Testis (tissue), 2 donors: Measurements from ENCODE around the gene CERS4.

ENCODE experiments used
- CTCF ChIP-seq, 3 experiments: fragments of 450-650 bp in 2 of 3; fragments of 200-600 bp in 1 of 3; sonication (generic) in 1 of 3; IDR thresholded peaks; one replicate each; pipeline ENCODE4 v1.5.1; 2016 to 2019; ENCODE audit warnings: antibody characterized with exemption in 3 of 3, mild to moderate bottlenecking in 2 of 3, moderate library complexity in 1 of 3
- POLR2A ChIP-seq: fragments of 450-650 bp; IDR thresholded peaks from one replicate; pipeline ENCODE4 v1.6.1; 2017; ENCODE audit warnings: antibody characterized with exemption, mild to moderate bottlenecking, moderate library complexity

- TF ChIP-seq CTCF (IDR thresholded peaks at IDR 0.05) (no peak), POLR2A (no peak)
Measured at GRCh38 chr19:8308891-8309291, 99.7 kb downstream of the CERS4 start.
